Liver (tissue), 9 donors: ENCODE results near the gene VAPA. TPM values are rescaled to one million over a fixed set of nuclear protein-coding genes. Genes with fewer than 3 reads are reported as not detected.

Source experiments
- DNase-seq: peaks from one replicate; pipeline ENCODE4 v3.0.0-alpha.2; 2017; ENCODE audit warnings: low spot score
- H3K27ac ChIP-seq, 2 donors: one replicate each; pipeline ENCODE4 v1.7.0; 2013; ENCODE audit warnings: inconsistent platforms in 2 of 2, low read length in 2 of 2, control low read depth in 1 of 2, low read depth in 1 of 2, mild to moderate bottlenecking in 1 of 2
- H3K27me3 ChIP-seq, 4 donors: one replicate each; pipeline versions ENCODE4 v1.6.1 to v1.7.0; 2013; ENCODE audit warnings: low read length in 3 of 4, inconsistent platforms in 1 of 4, mild to moderate bottlenecking in 1 of 4, moderate library complexity in 1 of 4; ENCODE audit not compliant: control insufficient read depth in 4 of 4, insufficient read depth in 4 of 4
- H3K36me3 ChIP-seq, 4 donors: one replicate each; pipeline versions ENCODE4 v1.6.1 to v1.7.0; 2013; ENCODE audit warnings: low read length in 3 of 4, mild to moderate bottlenecking in 3 of 4, low read depth in 1 of 4, moderate library complexity in 1 of 4; ENCODE audit not compliant: control insufficient read depth in 4 of 4, insufficient read depth in 3 of 4
- H3K4me1 ChIP-seq, 4 donors: one replicate each; pipeline versions ENCODE4 v1.6.1 to v1.7.0; 2013; ENCODE audit warnings: low read length in 3 of 4, mild to moderate bottlenecking in 3 of 4, moderate library complexity in 1 of 4; ENCODE audit not compliant: control insufficient read depth in 4 of 4, insufficient read depth in 4 of 4
- H3K4me3 ChIP-seq, 3 donors: one replicate each; pipeline versions ENCODE4 v1.6.1 to v1.7.0; 2013; ENCODE audit warnings: low read length in 3 of 3, control low read depth in 1 of 3, low read depth in 1 of 3, mild to moderate bottlenecking in 1 of 3
- H3K9ac ChIP-seq, 2 donors: one replicate each; pipeline ENCODE4 v1.7.0; 2013; ENCODE audit warnings: low read length in 2 of 2, mild to moderate bottlenecking in 2 of 2, moderate library complexity in 2 of 2, control low read depth in 1 of 2, low read depth in 1 of 2
- H3K9me3 ChIP-seq, 4 donors: one replicate each; pipeline versions ENCODE4 v1.6.1 to v1.7.0; 2013; ENCODE audit warnings: low read length in 3 of 4; ENCODE audit not compliant: control insufficient read depth in 4 of 4
- ATF3 ChIP-seq: IDR thresholded peaks from 2 replicates; pipeline ENCODE4 v1.6.1; 2016; ENCODE audit warnings: antibody characterized with exemption
- CTCF ChIP-seq: fragments of 150-350 bp; IDR thresholded peaks from 2 replicates; pipeline ENCODE4 v1.5.1; 2017; ENCODE audit warnings: improper control_type of control experiment, low read depth, low read length; ENCODE audit not compliant: missing input control
- EGR1 ChIP-seq, 2 donors: IDR thresholded peaks; 2 replicates each; pipeline ENCODE4 v1.6.1; 2016 to 2018; ENCODE audit warnings: antibody characterized with exemption in 2 of 2, low read depth in 2 of 2
- FOXA1 ChIP-seq: IDR thresholded peaks from 2 replicates; pipeline ENCODE4 v1.6.1; 2016; ENCODE audit warnings: antibody characterized with exemption
- FOXA2 ChIP-seq: IDR thresholded peaks from 2 replicates; pipeline ENCODE4 v1.6.1; 2016; ENCODE audit warnings: antibody characterized with exemption
- GABPA ChIP-seq, 2 donors: IDR thresholded peaks in 1 of 2; conservative IDR thresholded peaks in 1 of 2; 2 replicates each; pipeline ENCODE4 v1.6.1; 2016; ENCODE audit warnings: antibody characterized with exemption in 2 of 2, mild to moderate bottlenecking in 1 of 2, moderate library complexity in 1 of 2
- HNF4A ChIP-seq, 2 donors: conservative IDR thresholded peaks; 2 replicates each; pipeline ENCODE4 v1.6.1; 2016; ENCODE audit warnings: antibody characterized with exemption in 2 of 2, mild to moderate bottlenecking in 2 of 2
- HNF4G ChIP-seq: IDR thresholded peaks from 2 replicates; pipeline ENCODE4 v1.6.1; 2016; ENCODE audit warnings: antibody characterized with exemption
- JUND ChIP-seq, 2 donors: IDR thresholded peaks; 2 replicates each; pipeline ENCODE4 v1.6.1; 2016; ENCODE audit warnings: antibody characterized with exemption in 2 of 2
- MAX ChIP-seq: IDR thresholded peaks from 2 replicates; pipeline ENCODE4 v1.6.1; 2016; ENCODE audit warnings: antibody characterized with exemption
- NR2F2 ChIP-seq: IDR thresholded peaks from 2 replicates; pipeline ENCODE4 v1.6.1; 2016; ENCODE audit warnings: antibody characterized with exemption
- RAD21 ChIP-seq, 2 donors: IDR thresholded peaks; 2 replicates each; pipeline ENCODE4 v1.6.1; 2016; ENCODE audit warnings: antibody characterized with exemption in 2 of 2, mild to moderate bottlenecking in 2 of 2
- REST ChIP-seq: IDR thresholded peaks from 2 replicates; pipeline ENCODE4 v1.6.1; 2016; ENCODE audit warnings: antibody characterized with exemption, mild to moderate bottlenecking
- RXRA ChIP-seq, 2 donors: IDR thresholded peaks; 2 replicates each; pipeline ENCODE4 v1.6.1; 2017 to 2018; ENCODE audit warnings: antibody characterized with exemption in 2 of 2, mild to moderate bottlenecking in 1 of 2
- SP1 ChIP-seq: IDR thresholded peaks from 2 replicates; pipeline ENCODE4 v1.6.1; 2018; ENCODE audit warnings: antibody characterized with exemption, mild to moderate bottlenecking
- TAF1 ChIP-seq: conservative IDR thresholded peaks from 2 replicates; pipeline ENCODE4 v1.6.1; 2016; ENCODE audit warnings: antibody characterized with exemption, mild to moderate bottlenecking
- YY1 ChIP-seq: IDR thresholded peaks from 2 replicates; pipeline ENCODE4 v1.6.1; 2016; ENCODE audit warnings: antibody characterized with exemption, mild to moderate bottlenecking
- ZBTB33 ChIP-seq: IDR thresholded peaks from 2 replicates; pipeline ENCODE4 v1.6.1; 2016; ENCODE audit warnings: antibody characterized with exemption
- WGBS: extraction: QIAGEN DNeasy Blood & Tissue Kit; methylation state at CpG from one replicate; pipeline ENCODE4 v1.1.7; 2013; 5-methylcytosine and 5-hydroxymethylcytosine counted together
- polyA plus RNA-seq, 2 donors: library from polyadenylated mRNA; stranded (reverse) in 1 of 2; unstranded in 1 of 2; fragments of 200-250 nt in 1 of 2; fragments of >200 nt in 1 of 2; fragmentation: Nextera tagmentation in 1 of 2; extraction: Ambion mirVana in 1 of 2; gene quantifications; one replicate each; pipeline versions ENCODE4 v1.2.1 to v1.2.3, GENCODE V29; 2013 to 2015
- total RNA-seq, 2 donors: library from RNA; depleted of rRNA; stranded (reverse); fragments of >200 nt; gene quantifications; one replicate each; pipeline ENCODE4 v1.2.3, GENCODE V29; 2014
- donor health status: healthy.
- donor health status: healthy.
- donor health status: healthy.
- donor health status: healthy.
- donor health status: healthy.

The VAPA gene
- total and polyA plus RNA-seq, 4 donors = 80.7 to 114 (median 91.0) TPM

GRCh38 chr18:9959564-9959963 is 45.7 kb downstream of the VAPA start:
- 97% methylated on average over 1 of the region's 1 CpG for WGBS
- Histone ChIP-seq H3K27ac (no peak overlapping the region), H3K9me3 (no peaks in the 10 kb centered on the region), H3K4me3 (no peak overlapping the region), H3K36me3 (peaks cover 0 to 8% (median 4%) of the 10 kb centered on the region in 4 donors), H3K27me3 (no peaks in the 10 kb centered on the region), H3K4me1 (no peaks in the 10 kb centered on the region), H3K9ac (no peak overlapping the region)
- TF ChIP-seq ZBTB33 = no peak
- TF ChIP-seq CTCF = no peak
- no peak for TF ChIP-seq EGR1 (IDR thresholded peaks at IDR 0.05; ENCODE audit: low read depth in 2 of 2)
- TF ChIP-seq TAF1 = no peak
- TF ChIP-seq JUND (IDR thresholded peaks at IDR 0.05) = no peak
- TF ChIP-seq GABPA (IDR thresholded peaks at IDR 0.05 in 1 of 2, conservative IDR thresholded peaks at IDR 0.05 in 1 of 2) = no peak
- TF ChIP-seq RAD21 (IDR thresholded peaks at IDR 0.05) = no peak
- no peak for TF ChIP-seq NR2F2
- TF ChIP-seq RXRA (IDR thresholded peaks at IDR 0.05) = no peak
- no peak for TF ChIP-seq FOXA2
- TF ChIP-seq HNF4G = no peak
- TF ChIP-seq ATF3 = no peak
- TF ChIP-seq REST = no peak
- no peak for TF ChIP-seq YY1
- TF ChIP-seq HNF4A (conservative IDR thresholded peaks at IDR 0.05) = no peak
- TF ChIP-seq MAX = no peak
- no peak for TF ChIP-seq FOXA1
- TF ChIP-seq SP1 = no peak
- no peak for DNase-seq
